ENCODE results near the gene PLXNA1.
A peak's percentile ranks its signal among the peaks of the same experiment; 100 is the strongest.

Gene PLXNA1

GRCh38 chr3:126985132-126985985 lies 2.4 kb downstream of the PLXNA1 start:
- no peak for DNase-seq

- no peak for DNase-seq
These were observed 3.1 kb downstream of the PLXNA1 start for GRCh38 chr3:126986001-126986400.

GRCh38 chr3:126987129-126987528 lies 4.2 kb downstream of the PLXNA1 start:
- DNase-seq, result no peak

GRCh38 chr3:126987596-126987995 lies 4.7 kb downstream of the PLXNA1 start:
- no peak for DNase-seq

GRCh38 chr3:126988451-126989021 lies 5.6 kb downstream of the PLXNA1 start:
- no peak for DNase-seq

GRCh38 chr3:126989316-126990023 lies 6.6 kb downstream of the PLXNA1 start:
- DNase-seq, result no peak

- no peak for DNase-seq
These were observed 7.2 kb downstream of the PLXNA1 start for GRCh38 chr3:126990024-126990700.

GRCh38 chr3:126990890-126991289 lies 8.0 kb downstream of the PLXNA1 start:
- no peak for DNase-seq

GRCh38 chr3:126991366-126992200 lies 8.7 kb downstream of the PLXNA1 start:
- no peak for DNase-seq

GRCh38 chr3:126992216-126992615 lies 9.3 kb downstream of the PLXNA1 start:
- DNase-seq, result no peak

- DNase-seq, result no peak
These were observed 9.9 kb downstream of the PLXNA1 start for GRCh38 chr3:126992776-126993175.

GRCh38 chr3:126993436-126993835 lies 10.5 kb downstream of the PLXNA1 start:
- DNase-seq, result no peak

- DNase-seq, result peak in 7 of 56 donors; percentile 15 to 38 (median 27)
These were observed 11.8 kb downstream of the PLXNA1 start for GRCh38 chr3:126994661-126995245.

- DNase-seq, result peak in 1 of 56 donors; percentile 23
These were observed 12.4 kb downstream of the PLXNA1 start for GRCh38 chr3:126995254-126995780.

- DNase-seq, result no peak
These were observed 13.1 kb downstream of the PLXNA1 start for GRCh38 chr3:126995926-126996512.

- DNase-seq, result peak in 1 of 56 donors; percentile 15
These were observed 14.0 kb downstream of the PLXNA1 start for GRCh38 chr3:126996905-126997304.

GRCh38 chr3:126997455-126998038 lies 14.6 kb downstream of the PLXNA1 start:
- DNase-seq, result no peak

- DNase-seq, result no peak
These were observed 15.4 kb downstream of the PLXNA1 start for GRCh38 chr3:126998320-126998719.

- no peak for DNase-seq
These were observed 15.8 kb downstream of the PLXNA1 start for GRCh38 chr3:126998728-126999127.
